DOHH2 (cell line): ENCODE results near the gene ITGA1.

Experiments
- H3F3A ChIP-seq: fragments of 200-600 bp; sonication (generic), shearing (Covaris generic); 2 replicates; pipeline ENCODE4 v1.6.0; 2016; ENCODE audit warnings: antibody characterized with exemption, mild to moderate bottlenecking; ENCODE audit not compliant: control insufficient read depth, insufficient read depth
- H3K27ac ChIP-seq: fragments of 200-600 bp; sonication (generic); 2 replicates; pipeline ENCODE4 v1.5.1; 2014; ENCODE audit warnings: low read depth, mild to moderate bottlenecking, low read length, moderate library complexity
- H3K27me3 ChIP-seq: fragments of 200-600 bp; sonication (generic); 2 replicates; pipeline ENCODE4 v1.6.1; 2014; ENCODE audit warnings: mild to moderate bottlenecking, low read length, mixed read lengths; ENCODE audit not compliant: control insufficient read depth
- H3K36me3 ChIP-seq: fragments of 200-600 bp; sonication (generic); 2 replicates; pipeline ENCODE4 v1.6.1; 2014; ENCODE audit warnings: mild to moderate bottlenecking, low read length, moderate library complexity, mixed read lengths; ENCODE audit not compliant: control insufficient read depth
- H3K4me1 ChIP-seq: fragments of 200-600 bp; sonication (generic); 2 replicates; pipeline ENCODE4 v1.6.1; 2014; ENCODE audit warnings: mild to moderate bottlenecking, low read length, mixed read lengths; ENCODE audit not compliant: control insufficient read depth
- H3K4me2 ChIP-seq: fragments of 200-600 bp; sonication (generic); 2 replicates; pipeline ENCODE4 v1.6.0; 2014; ENCODE audit warnings: mild to moderate bottlenecking, low read length, moderate library complexity
- H3K4me3 ChIP-seq: fragments of 200-600 bp; sonication (generic); 2 replicates; pipeline ENCODE4 v1.5.1; 2014; ENCODE audit warnings: mild to moderate bottlenecking, low read length, mixed read lengths
- H3K79me2 ChIP-seq: fragments of 200-600 bp; sonication (generic); 2 replicates; pipeline ENCODE4 v1.6.1; 2014; ENCODE audit warnings: mild to moderate bottlenecking, low read length, mixed read lengths; ENCODE audit not compliant: control insufficient read depth
- H3K9me2 ChIP-seq: fragments of 200-600 bp; sonication (generic); replicated peaks from 2 replicates; pipeline ENCODE4 v1.6.1; 2014; ENCODE audit warnings: mild to moderate bottlenecking, low read length, mixed read lengths; ENCODE audit not compliant: control insufficient read depth
- H3K9me3 ChIP-seq: fragments of 200-600 bp; sonication (generic); 2 replicates; pipeline ENCODE4 v1.6.1; 2014; ENCODE audit warnings: antibody characterized with exemption, low read length, mixed read lengths; ENCODE audit not compliant: control insufficient read depth, insufficient read depth
- H4K20me1 ChIP-seq: fragments of 200-600 bp; sonication (generic); 2 replicates; pipeline ENCODE4 v1.6.0; 2014; ENCODE audit warnings: low read depth, mild to moderate bottlenecking, antibody characterized with exemption, low read length, moderate library complexity; ENCODE audit not compliant: control insufficient read depth, insufficient read depth
- EZH2phosphoT487 ChIP-seq: fragments of 200-600 bp; sonication (generic); IDR thresholded peaks from 2 replicates; pipeline ENCODE4 v1.6.1; 2017; ENCODE audit warnings: borderline replicate concordance, mild to moderate bottlenecking, antibody characterized with exemption, low read length, moderate library complexity, mixed read lengths
- TF ChIP-seq, protein P1 (sequence below): fragments of 200-600 bp; sonication (generic); IDR thresholded peaks from one replicate; pipeline ENCODE4 v1.5.1; 2014; ENCODE audit warnings: antibody characterized with exemption, mild to moderate bottlenecking, low read depth, low read length; ENCODE audit not compliant: poor library complexity, severe bottlenecking

ITGA1 gene

GRCh38 chr5:53006911-53007890 is 219.5 kb downstream of the ITGA1 start:
- Histone ChIP-seq H3K36me3 (no peaks in the 10 kb centered on the region), H3K4me2 (no peak overlapping the region), H3K9me2 (no peaks in the 10 kb centered on the region), H3K27ac (no peak overlapping the region), H3K27me3 (no peaks in the 10 kb centered on the region), H3K4me1 (no peaks in the 10 kb centered on the region), H3F3A (no peaks in the 10 kb centered on the region), H3K79me2 (no peaks in the 10 kb centered on the region), H3K9me3 (no peaks in the 10 kb centered on the region), H3K4me3 (no peak overlapping the region), H4K20me1 (no peaks in the 10 kb centered on the region)
- TF ChIP-seq, protein P1, sequence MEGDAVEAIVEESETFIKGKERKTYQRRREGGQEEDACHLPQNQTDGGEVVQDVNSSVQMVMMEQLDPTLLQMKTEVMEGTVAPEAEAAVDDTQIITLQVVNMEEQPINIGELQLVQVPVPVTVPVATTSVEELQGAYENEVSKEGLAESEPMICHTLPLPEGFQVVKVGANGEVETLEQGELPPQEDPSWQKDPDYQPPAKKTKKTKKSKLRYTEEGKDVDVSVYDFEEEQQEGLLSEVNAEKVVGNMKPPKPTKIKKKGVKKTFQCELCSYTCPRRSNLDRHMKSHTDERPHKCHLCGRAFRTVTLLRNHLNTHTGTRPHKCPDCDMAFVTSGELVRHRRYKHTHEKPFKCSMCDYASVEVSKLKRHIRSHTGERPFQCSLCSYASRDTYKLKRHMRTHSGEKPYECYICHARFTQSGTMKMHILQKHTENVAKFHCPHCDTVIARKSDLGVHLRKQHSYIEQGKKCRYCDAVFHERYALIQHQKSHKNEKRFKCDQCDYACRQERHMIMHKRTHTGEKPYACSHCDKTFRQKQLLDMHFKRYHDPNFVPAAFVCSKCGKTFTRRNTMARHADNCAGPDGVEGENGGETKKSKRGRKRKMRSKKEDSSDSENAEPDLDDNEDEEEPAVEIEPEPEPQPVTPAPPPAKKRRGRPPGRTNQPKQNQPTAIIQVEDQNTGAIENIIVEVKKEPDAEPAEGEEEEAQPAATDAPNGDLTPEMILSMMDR, result no peak
- TF ChIP-seq EZH2phosphoT487, result no peak

DNA sequence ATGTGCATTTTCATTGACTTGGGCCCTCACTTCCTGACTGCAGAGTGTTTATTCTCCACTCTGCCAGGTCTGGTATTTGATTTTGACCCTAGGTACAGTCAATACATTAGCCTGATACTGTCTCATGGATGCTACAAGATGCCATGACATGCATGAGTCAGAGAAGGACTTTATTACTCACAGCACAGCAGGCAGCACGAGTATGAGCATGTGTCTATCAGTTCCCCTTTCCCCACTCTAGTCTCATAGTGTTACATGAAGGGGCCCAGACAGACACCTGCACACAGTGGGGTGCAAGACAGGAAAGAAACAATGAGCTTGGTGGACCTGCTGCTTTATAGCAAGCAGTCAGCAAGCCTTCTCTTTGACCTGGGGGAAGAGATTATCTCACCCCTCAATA is 221.0 kb downstream of the ITGA1 start:
- H4K20me1 ChIP-seq, result no peaks in the 10 kb centered on the region
- no peak overlapping the region for H3K4me3 ChIP-seq
- H3K27me3 ChIP-seq, result no peaks in the 10 kb centered on the region
- TF ChIP-seq, protein P1, result no peak
- TF ChIP-seq EZH2phosphoT487, result no peak
- no peak overlapping the region for H3K27ac ChIP-seq
- H3K4me1 ChIP-seq, result no peaks in the 10 kb centered on the region
- H3K9me2 ChIP-seq, result no peaks in the 10 kb centered on the region
- no peaks in the 10 kb centered on the region for H3K79me2 ChIP-seq
- no peak overlapping the region for H3K4me2 ChIP-seq
- H3K36me3 ChIP-seq, result no peaks in the 10 kb centered on the region
- no peaks in the 10 kb centered on the region for H3F3A ChIP-seq
- no peaks in the 10 kb centered on the region for H3K9me3 ChIP-seq
